GM23338 (cell line): ENCODE data around the gene JUP. TPM values are rescaled to one million over a fixed set of nuclear protein-coding genes. Genes with fewer than 3 reads are reported as not detected.

ENCODE experiments used
- polyA plus RNA-seq: library from polyadenylated mRNA; unstranded; fragments of >200 nt; fragmentation: Nextera tagmentation; extraction: Ambion mirVana; gene quantifications from 2 replicates; pipeline ENCODE4 v1.2.1, GENCODE V29; 2016
- small RNA-seq: library from RNA; depleted of rRNA; stranded (forward); fragments of <200 nt; gene quantifications from one replicate; pipeline ENCODE3, GENCODE V24; 2014; ENCODE audit warnings: low replicate concordance
- total RNA-seq: library from RNA; depleted of rRNA; stranded (reverse); fragments of >200 nt; shearing (Covaris generic); gene quantifications from 2 replicates; pipeline ENCODE4 v1.2.3, GENCODE V29; 2014; rRNA removed

The JUP gene
- total and polyA plus RNA-seq, 2 experiments from 2014 or later: 45.5 to 177 TPM

Small RNA genes lying within 50 kb of the gene (small RNA-seq; reads per million reads assigned to genes)
- not detected for gene RN7SL399P
- 0.25 reads per million, percentile 4 among the genes with 10 or more reads in this experiment for gene RNA5SP442

Other genes starting within 250 kb of the JUP start
- not detected in 2 replicates for gene KRT9, start 214.7 kb downstream of the JUP start, total RNA-seq
- not detected in 2 replicates for gene KRT9, start 214.7 kb downstream of the JUP start, polyA plus RNA-seq
- not detected in 2 replicates for gene KRT14, start 199.8 kb downstream of the JUP start, total RNA-seq
- not detected in 2 replicates for gene KRT14, start 199.8 kb downstream of the JUP start, polyA plus RNA-seq
- gene KRT16, start 173.9 kb downstream of the JUP start, total RNA-seq: not detected in 2 replicates
- not detected in 2 replicates for gene KRT16, start 173.9 kb downstream of the JUP start, polyA plus RNA-seq
- gene KRT17, start 162.1 kb downstream of the JUP start, total RNA-seq: 0.63 TPM in 1 of 2 replicates, not detected in the other
- 1.8 TPM in 2 replicates for gene KRT17, start 162.1 kb downstream of the JUP start, polyA plus RNA-seq
- 270 and 272 TPM in 2 replicates for gene EIF1, start 97.8 kb downstream of the JUP start, total RNA-seq
- 525 and 603 TPM in 2 replicates for gene EIF1, start 97.8 kb downstream of the JUP start, polyA plus RNA-seq
- not detected in 2 replicates for gene GAST, start 74.4 kb downstream of the JUP start, total RNA-seq
- gene GAST, start 74.4 kb downstream of the JUP start, polyA plus RNA-seq: not detected in 2 replicates
- gene HAP1, start 52.1 kb downstream of the JUP start, total RNA-seq: 2.2 and 3.5 TPM in 2 replicates
- gene HAP1, start 52.1 kb downstream of the JUP start, polyA plus RNA-seq: 1.4 and 1.6 TPM in 2 replicates
- gene P3H4, start 25.2 kb upstream of the JUP start, total RNA-seq: 27.9 and 33.3 TPM in 2 replicates
- gene P3H4, start 25.2 kb upstream of the JUP start, polyA plus RNA-seq: 16.0 and 17.0 TPM in 2 replicates
- gene FKBP10, start 26.3 kb upstream of the JUP start, total RNA-seq: 137 and 151 TPM in 2 replicates
- gene FKBP10, start 26.3 kb upstream of the JUP start, polyA plus RNA-seq: 26.2 and 32.2 TPM in 2 replicates
- 68.9 and 78.3 TPM in 2 replicates for gene NT5C3B, start 49.5 kb upstream of the JUP start, total RNA-seq
- 58.2 and 59.1 TPM in 2 replicates for gene NT5C3B, start 49.5 kb upstream of the JUP start, polyA plus RNA-seq
- gene KLHL10, start 51.1 kb upstream of the JUP start, total RNA-seq: 0.27 and 0.42 TPM in 2 replicates
- gene KLHL10, start 51.1 kb upstream of the JUP start, polyA plus RNA-seq: 0.13 TPM in 1 of 2 replicates, not detected in the other
- gene KLHL11, start 78.7 kb upstream of the JUP start, total RNA-seq: 23.7 and 25.5 TPM in 2 replicates
- 6.8 and 8.7 TPM in 2 replicates for gene KLHL11, start 78.7 kb upstream of the JUP start, polyA plus RNA-seq
- gene ACLY, start 132.2 kb upstream of the JUP start, total RNA-seq: 412 and 439 TPM in 2 replicates
- gene ACLY, start 132.2 kb upstream of the JUP start, polyA plus RNA-seq: 119 and 121 TPM in 2 replicates
- gene ODAD4, start 143.9 kb upstream of the JUP start, total RNA-seq: 0.12 and 1.8 TPM in 2 replicates
- gene ODAD4, start 143.9 kb upstream of the JUP start, polyA plus RNA-seq: 0.54 and 1.7 TPM in 2 replicates
- gene CNP, start 180.1 kb upstream of the JUP start, total RNA-seq: 40.3 and 47.8 TPM in 2 replicates
- 28.3 and 30.8 TPM in 2 replicates for gene CNP, start 180.1 kb upstream of the JUP start, polyA plus RNA-seq
- 119 and 139 TPM in 2 replicates for gene DNAJC7, start 230.7 kb upstream of the JUP start, total RNA-seq
- gene DNAJC7, start 230.7 kb upstream of the JUP start, polyA plus RNA-seq: 136 and 141 TPM in 2 replicates
- 42.5 and 52.9 TPM in 2 replicates for gene NKIRAS2, start 233.4 kb upstream of the JUP start, total RNA-seq
- 31.3 and 31.7 TPM in 2 replicates for gene NKIRAS2, start 233.4 kb upstream of the JUP start, polyA plus RNA-seq